Effector CD8-positive, alpha-beta T cell (primary cell): ENCODE measurements around the gene AFDN.

Experiments used
- DNase-seq: peaks from one replicate; lab custom pipeline; 2025; lab: John Stamatoyannopoulos, UW

The AFDN gene

DNA sequence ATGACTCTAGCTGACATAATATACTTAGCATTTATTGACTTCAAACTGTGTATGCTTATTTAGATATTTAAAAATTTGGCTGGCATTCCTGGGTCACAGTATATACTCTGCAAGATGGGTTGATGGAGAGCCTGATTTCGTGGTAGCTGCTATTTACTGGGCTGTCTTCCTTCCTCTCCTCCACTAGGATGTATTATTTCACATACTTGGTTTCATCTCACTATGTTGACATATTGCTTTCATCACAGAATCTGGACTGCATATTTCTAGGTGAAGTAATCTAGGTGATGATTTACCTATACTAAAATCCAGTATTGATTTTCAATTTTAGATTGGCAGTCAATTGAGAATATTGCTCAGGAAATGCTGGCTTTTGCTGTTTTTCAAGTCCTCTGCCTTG is 15.7 kb downstream of the AFDN start:
- no peak for DNase-seq

DNA sequence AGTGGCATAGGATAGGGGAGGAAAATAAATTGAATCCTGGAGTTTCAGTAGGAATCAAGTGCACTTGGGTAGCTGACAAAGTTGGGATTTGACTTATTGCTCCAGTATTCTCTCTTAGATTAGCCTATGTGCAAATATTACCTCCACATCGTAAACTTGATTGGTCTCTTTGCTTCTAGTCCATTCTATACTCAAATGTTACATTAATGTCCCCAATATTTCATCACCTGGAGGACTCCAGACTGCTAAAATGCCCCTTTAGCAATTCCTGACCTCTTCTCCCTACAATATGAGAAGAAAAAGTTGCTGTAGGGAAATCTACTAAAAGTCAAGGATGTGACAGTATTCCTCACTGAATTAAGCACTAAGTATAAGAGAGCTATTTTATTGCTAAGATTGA is 16.3 kb downstream of the AFDN start:
- no peak for DNase-seq

- no peak for DNase-seq
Observed at GRCh38 chr6:167845856-167846255, 19.1 kb downstream of the AFDN start.

DNA sequence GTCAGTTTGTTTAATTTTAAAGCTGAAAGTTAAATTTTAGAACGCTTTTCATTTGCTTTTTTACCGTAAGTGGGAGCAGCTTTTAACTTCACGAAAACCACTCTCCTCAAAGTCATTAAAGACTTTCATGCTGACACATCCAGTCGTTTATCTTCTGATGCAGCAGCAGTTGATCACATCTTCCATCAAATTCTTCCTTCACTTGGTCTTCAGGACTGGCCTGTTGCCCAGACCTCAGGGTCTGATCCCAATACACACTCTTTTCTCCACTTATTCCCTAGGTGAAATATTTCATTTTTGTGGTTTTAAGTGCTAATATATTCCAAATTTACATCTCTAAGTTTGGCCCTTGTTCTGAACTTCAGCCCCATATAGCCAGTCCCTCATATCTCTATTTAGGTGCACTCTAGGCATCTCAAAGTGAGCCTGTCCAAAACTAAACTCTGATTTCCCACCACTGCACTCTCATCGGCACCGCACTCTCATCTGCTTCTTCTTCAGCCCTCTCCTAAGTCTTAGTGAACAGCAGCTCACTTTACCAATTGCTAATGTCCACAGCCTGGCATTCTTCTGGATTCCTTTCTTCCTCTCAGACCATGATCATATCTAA is 20.4 kb downstream of the AFDN start:
- DNase-seq = no peak

- no peak for DNase-seq
Observed at GRCh38 chr6:167847936-167848335, 21.2 kb downstream of the AFDN start.

- no peak for DNase-seq
Observed at GRCh38 chr6:167848783-167849182, 22.1 kb downstream of the AFDN start.

DNA sequence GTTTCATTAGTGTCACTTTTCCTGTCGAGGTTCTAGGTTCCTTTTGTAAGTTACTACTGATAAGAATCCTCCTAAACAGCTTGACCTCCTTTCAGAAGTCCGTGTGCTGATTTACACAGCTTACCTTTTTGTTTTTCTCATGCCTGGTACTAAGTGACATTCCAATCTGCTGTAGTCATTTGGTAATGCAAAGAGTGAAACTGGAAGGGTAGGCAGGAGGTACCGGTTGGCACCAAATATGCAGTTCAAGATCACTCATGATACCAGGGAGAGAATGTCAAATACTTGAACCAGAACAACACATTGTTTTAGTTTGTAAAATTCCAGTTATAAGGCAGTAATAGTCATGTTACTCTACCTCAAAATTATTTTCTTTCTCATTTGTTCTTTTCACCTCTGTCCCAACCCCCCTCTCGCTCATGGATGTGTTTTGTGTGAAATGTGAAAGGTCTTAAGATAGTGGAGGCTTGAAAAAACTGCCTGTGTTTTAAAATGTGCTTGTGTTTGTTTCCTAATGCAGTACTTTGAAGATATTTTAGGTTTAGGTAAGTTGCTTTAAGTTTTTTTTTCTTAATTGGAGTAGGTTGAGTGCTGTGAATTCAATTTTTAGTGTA is 23.2 kb downstream of the AFDN start:
- DNase-seq = no peak

GRCh38 chr6:167850782-167851181 is 24.1 kb downstream of the AFDN start:
- DNase-seq = no peak

DNA sequence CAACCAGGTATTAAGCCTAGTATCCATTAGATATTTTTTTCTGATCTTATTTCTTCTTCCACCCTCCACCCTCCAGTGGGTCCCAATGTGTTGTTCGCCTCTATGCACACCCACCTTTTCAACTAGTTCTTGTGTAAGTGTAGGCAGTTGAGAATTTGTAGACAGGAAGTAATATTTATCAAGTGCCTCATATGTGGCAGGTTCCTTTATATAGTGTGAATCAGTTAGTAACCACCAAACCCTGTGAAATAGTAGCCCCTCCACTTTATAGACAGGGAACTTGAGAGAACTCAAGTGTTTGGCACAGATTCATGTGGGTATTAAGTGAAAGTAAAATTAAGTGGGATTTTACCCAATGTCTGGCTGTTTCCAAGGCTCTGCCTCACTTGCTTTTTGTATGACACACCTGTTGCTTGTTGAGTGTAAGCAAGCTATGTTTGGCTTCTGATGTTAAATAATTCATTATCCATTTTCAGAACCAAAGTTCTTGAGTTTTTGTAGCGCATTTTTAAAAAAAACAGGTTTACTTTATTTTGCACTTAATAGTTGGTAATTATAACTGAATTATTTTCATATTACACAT is 24.8 kb downstream of the AFDN start:
- no peak for DNase-seq

- no peak for DNase-seq
Observed at GRCh38 chr6:167855825-167856425, 29.2 kb downstream of the AFDN start.

DNA sequence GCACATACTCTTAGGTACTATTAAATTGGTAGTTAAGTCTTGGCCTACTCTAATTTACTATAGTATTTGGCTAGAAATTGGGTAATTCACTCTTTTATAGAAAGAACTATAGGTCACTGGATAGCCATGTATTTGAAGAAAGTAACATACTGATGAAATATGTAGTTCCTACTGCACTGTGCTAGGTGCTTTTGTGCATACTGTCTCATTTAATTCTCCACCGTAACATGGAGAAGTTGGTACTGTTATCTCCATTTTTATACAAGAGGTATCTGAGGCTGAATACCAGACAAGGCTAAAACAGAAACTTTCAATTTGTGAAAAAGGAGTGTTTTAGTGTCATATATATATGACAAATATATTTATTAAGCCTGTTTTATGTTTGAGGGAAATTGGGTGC is 29.8 kb downstream of the AFDN start:
- DNase-seq = no peak

DNA sequence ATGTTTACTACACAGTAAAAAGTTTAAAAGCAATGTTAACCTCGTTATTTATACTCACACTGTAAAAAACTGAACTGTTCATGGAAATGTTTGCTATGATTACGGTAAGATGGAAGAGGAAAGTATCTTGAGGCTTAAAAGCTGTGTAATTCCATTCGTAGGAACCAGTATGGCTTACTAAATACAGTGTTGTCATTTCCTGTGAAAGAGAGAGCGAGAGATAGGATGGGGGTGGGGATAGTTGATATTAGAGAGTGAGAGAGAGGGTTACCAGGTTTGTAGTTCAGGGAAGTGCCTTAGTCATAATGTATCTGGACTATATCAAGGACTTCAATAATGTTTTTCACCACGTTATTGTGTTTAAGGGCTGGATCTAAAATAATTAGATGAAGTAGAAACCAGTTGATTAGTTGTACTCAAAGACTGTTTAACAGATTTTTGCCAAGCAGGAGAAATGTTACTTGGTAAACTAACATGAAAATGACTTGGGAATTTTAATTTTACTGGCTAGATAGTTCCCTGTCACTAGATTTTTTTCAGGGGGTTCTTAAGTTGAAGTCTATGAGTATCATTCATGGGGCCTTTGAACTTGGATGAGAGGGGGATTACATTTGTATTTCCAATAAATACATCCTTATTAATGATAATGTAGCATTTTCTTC is 30.4 kb downstream of the AFDN start:
- DNase-seq = no peak

DNA sequence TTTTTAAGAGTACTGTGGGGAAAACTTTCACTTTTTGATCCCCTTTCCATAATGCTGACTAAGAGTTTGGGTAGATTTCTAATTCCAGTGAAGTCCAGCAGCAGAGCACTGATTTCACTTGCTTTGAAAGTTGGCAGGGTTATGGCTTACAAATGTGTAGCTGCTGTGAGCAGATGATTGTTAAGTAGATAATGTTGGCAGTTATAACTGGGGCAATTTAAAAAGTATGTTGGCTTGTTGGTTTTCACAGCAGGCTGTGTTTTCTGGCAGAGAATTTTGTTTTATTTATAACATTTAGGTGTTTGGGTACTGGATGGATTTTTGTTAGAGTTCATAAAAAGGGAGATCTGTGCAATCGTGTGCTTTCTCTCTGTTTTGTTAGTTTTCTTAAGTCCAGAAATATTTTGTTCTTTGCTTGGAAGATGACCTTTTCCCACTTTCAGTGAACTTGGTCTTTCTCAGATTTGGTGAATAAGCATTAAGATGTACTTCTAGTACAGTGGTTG is 31.4 kb downstream of the AFDN start:
- DNase-seq = no peak

GRCh38 chr6:167858842-167859664 is 32.3 kb downstream of the AFDN start:
- DNase-seq = no peak

DNA sequence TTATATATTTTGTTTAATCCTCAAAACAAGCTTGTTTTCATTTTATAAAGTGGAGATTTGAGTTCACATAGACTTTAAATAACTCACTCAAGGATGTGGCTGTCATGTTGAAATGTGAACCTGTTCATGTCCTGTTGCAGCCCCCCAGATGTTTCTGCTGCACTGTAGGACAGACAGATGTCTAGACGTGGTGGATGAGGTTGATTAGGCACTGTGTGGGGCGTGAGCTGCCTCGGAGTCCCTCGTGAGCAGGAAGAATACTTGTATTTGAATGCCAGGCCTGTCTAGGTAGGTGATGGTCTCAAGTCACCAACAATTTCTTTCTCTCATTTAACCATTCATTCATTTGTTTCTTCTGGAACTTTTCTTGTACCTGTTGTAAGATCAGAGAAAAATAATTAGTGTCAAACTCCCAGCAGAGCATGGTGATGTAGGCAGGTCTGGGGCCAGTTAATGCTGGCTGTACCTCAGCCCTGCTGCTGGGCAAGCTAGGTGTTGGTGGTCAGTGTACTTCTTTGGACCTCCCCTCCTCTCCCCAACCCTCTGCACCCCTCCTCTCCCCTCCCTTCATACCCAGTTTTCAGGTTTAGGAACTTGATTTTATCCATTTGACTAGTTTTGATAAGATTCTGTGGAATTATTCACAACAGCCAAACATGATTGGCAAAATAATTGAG is 34.0 kb downstream of the AFDN start:
- no peak for DNase-seq

- DNase-seq = no peak
Observed at GRCh38 chr6:167861424-167861823, 34.7 kb downstream of the AFDN start.

DNA sequence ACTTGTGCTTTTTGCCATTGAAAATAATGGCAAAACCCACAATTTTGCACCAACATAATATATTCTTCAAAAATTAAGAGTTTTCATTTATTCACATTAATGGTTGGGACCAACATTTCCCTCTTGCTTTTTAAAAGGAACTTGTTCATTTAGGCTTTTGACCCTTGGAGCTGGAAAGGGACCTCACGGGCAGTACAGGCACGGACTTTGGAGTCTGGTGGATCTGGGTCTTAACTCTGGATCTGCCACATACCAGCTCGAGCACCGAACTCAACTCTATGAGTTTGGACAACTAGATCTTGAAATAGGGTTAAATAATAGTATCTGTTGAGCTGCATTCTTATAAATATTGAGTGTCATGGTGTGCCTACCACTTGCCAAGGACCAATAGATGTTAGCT is 37.2 kb downstream of the AFDN start:
- DNase-seq = no peak

GRCh38 chr6:167866642-167867041 is 39.9 kb downstream of the AFDN start:
- DNase-seq = no peak

- DNase-seq = no peak
Observed at GRCh38 chr6:167870321-167870720, 43.6 kb downstream of the AFDN start.

GRCh38 chr6:167872538-167873210 is 46.0 kb downstream of the AFDN start:
- DNase-seq = no peak
